Smooth muscle cell (in vitro differentiated cells): ENCODE results near the gene CBFA2T3. TPM values are rescaled to one million over a fixed set of nuclear protein-coding genes. Genes with fewer than 3 reads are reported as not detected.

Experiments
- DNase-seq: peaks from one replicate; lab custom pipeline; 2025; ENCODE audit not compliant: unreplicated experiment; lab: John Stamatoyannopoulos, UW
- H2AFZ ChIP-seq: fragments of 200-600 bp; sonication (generic); 2 replicates; pipeline ENCODE4 v1.6.0; 2016; ENCODE audit warnings: antibody characterized with exemption, low read depth, mild to moderate bottlenecking
- H3F3A ChIP-seq: fragments of 200-600 bp; sonication (generic); 2 replicates; pipeline ENCODE4 v1.6.0; 2017; ENCODE audit warnings: antibody characterized with exemption, low read depth
- H3K27ac ChIP-seq: fragments of 200-600 bp; sonication (generic); 2 replicates; pipeline ENCODE4 v1.5.1; 2016; ENCODE audit warnings: low read depth, mild to moderate bottlenecking
- H3K27me3 ChIP-seq: fragments of 200-600 bp; sonication (generic); 2 replicates; pipeline ENCODE4 v1.6.1; 2016; ENCODE audit warnings: low read depth, mild to moderate bottlenecking
- H3K36me3 ChIP-seq: fragments of 200-600 bp; sonication (generic); 2 replicates; pipeline ENCODE4 v1.5.1; 2016; ENCODE audit warnings: low read depth
- H3K4me1 ChIP-seq: fragments of 200-600 bp; sonication (generic); 2 replicates; pipeline ENCODE4 v1.5.1; 2016; ENCODE audit warnings: low read depth
- H3K4me2 ChIP-seq: fragments of 200-600 bp; sonication (generic); 2 replicates; pipeline ENCODE4 v1.6.0; 2016; ENCODE audit warnings: mild to moderate bottlenecking
- H3K4me3 ChIP-seq: fragments of 200-600 bp; sonication (generic); 2 replicates; pipeline ENCODE4 v1.5.1; 2016; ENCODE audit warnings: mild to moderate bottlenecking
- H3K79me2 ChIP-seq: fragments of 200-600 bp; sonication (generic); 2 replicates; pipeline ENCODE4 v1.6.0; 2016; ENCODE audit warnings: low read depth, mild to moderate bottlenecking
- H3K9ac ChIP-seq: fragments of 200-600 bp; sonication (generic); 2 replicates; pipeline ENCODE4 v1.6.0; 2016; ENCODE audit warnings: low read depth
- H3K9me3 ChIP-seq: fragments of 200-600 bp; sonication (generic); replicated peaks from 2 replicates; pipeline ENCODE4 v1.5.1; 2016; ENCODE audit warnings: low read depth
- H4K20me1 ChIP-seq: fragments of 200-600 bp; sonication (generic); 2 replicates; pipeline ENCODE4 v1.6.0; 2016; ENCODE audit warnings: low read depth
- CTCF ChIP-seq: fragments of 200-600 bp; sonication (generic); IDR thresholded peaks from 2 replicates; pipeline ENCODE4 v1.5.1; 2017; ENCODE audit warnings: borderline replicate concordance, mild to moderate bottlenecking, antibody characterized with exemption; ENCODE audit not compliant: insufficient read depth, poor library complexity, severe bottlenecking
- WGBS: methylation state at CpG from one replicate; pipeline ENCODE4 v1.1.7; 2016; ENCODE audit warnings: low lambda C conversion rate; 5-methylcytosine and 5-hydroxymethylcytosine counted together
- polyA plus RNA-seq: library from polyadenylated mRNA; unstranded; fragments of >200 nt; fragmentation: Nextera tagmentation; extraction: Ambion mirVana; gene quantifications from 2 replicates; pipeline ENCODE4 v1.2.1, GENCODE V29; 2016
- total RNA-seq: library from RNA; depleted of rRNA; stranded (reverse); fragments of >200 nt; gene quantifications from 2 replicates; pipeline ENCODE4 v1.2.3, GENCODE V29; 2014

Gene CBFA2T3
- total and polyA plus RNA-seq, 2 experiments from 2014 or later, result 0.25 TPM; not detected in 1

GRCh38 chr16:88886845-88887521 is 90.0 kb downstream of the CBFA2T3 start:
- Histone ChIP-seq H3K4me1 (no peaks in the 10 kb centered on the region), H3K27ac (no peak overlapping the region), H2AFZ (no peak overlapping the region), H4K20me1 (no peaks in the 10 kb centered on the region), H3F3A (no peaks in the 10 kb centered on the region), H3K4me2 (no peak overlapping the region), H3K27me3 (no peaks in the 10 kb centered on the region), H3K9ac (no peak overlapping the region), H3K9me3 (no peaks in the 10 kb centered on the region), H3K36me3 (no peaks in the 10 kb centered on the region), H3K4me3 (no peak overlapping the region), H3K79me2 (no peaks in the 10 kb centered on the region)
- TF ChIP-seq CTCF, result no peak
- WGBS, result 92% methylated on average over 39 of the region's 39 CpGs
- no peak for DNase-seq

GRCh38 chr16:88886420-88886844 is 90.6 kb downstream of the CBFA2T3 start:
- Histone ChIP-seq H3K4me2 (no peak overlapping the region), H3K27ac (no peak overlapping the region), H3K27me3 (no peaks in the 10 kb centered on the region), H3K4me3 (no peak overlapping the region), H3K79me2 (no peaks in the 10 kb centered on the region), H3F3A (no peaks in the 10 kb centered on the region), H4K20me1 (no peaks in the 10 kb centered on the region), H2AFZ (no peak overlapping the region), H3K36me3 (no peaks in the 10 kb centered on the region), H3K9ac (no peak overlapping the region), H3K9me3 (no peaks in the 10 kb centered on the region), H3K4me1 (no peaks in the 10 kb centered on the region)
- TF ChIP-seq CTCF, result no peak
- WGBS, result 90% methylated on average over 15 of the region's 15 CpGs
- no peak for DNase-seq

GRCh38 chr16:88885693-88886280 is 91.2 kb downstream of the CBFA2T3 start:
- Histone ChIP-seq H3K9me3 (no peaks in the 10 kb centered on the region), H3K4me3 (no peak overlapping the region), H3K9ac (no peak overlapping the region), H3K4me1 (no peaks in the 10 kb centered on the region), H3F3A (no peaks in the 10 kb centered on the region), H3K36me3 (no peaks in the 10 kb centered on the region), H3K27me3 (no peaks in the 10 kb centered on the region), H3K27ac (no peak overlapping the region), H3K79me2 (no peaks in the 10 kb centered on the region), H2AFZ (no peak overlapping the region), H4K20me1 (no peaks in the 10 kb centered on the region), H3K4me2 (no peak overlapping the region)
- DNase-seq, result no peak
- 97% methylated on average over 26 of the region's 28 CpGs for WGBS
- TF ChIP-seq CTCF, result no peak
